ENCODE measurements around the gene ITGA2B.
"Not testable (repeated sequence)": the region's sequence is repeated elsewhere in the genome, so short reads cannot be mapped to it uniquely, and the experiment has no call there.

Gene ITGA2B

DNA sequence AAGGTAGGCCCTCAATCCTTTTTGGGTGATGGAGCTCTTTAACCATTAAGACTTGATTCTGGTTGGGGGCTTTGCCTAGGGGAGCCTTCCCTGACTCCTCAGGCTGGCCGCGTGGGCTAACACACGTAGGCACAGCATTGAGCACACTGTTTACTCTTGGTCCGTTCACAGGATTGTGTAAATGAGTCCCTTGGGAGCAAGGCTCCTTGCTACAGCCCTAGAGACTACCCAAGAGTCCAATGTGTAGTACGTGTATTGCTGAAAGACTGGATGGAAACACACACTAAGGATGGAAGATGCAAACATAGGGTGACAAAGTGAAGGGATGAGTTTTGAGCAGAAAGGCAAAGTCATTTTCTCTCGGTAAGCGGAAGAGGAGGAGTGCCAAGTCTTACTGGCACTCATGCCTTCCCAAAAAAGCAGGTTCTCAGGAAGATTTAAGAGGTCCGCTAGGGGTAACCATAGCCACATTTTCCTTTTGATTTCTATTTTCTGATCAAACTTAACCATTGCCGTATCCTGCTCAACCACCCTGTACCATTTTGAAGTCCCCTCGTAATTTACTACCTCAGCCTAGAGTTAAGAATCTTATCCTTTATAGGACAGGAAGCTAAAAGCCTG lies 911 bp upstream of the ITGA2B start:
- DNase-seq = no peak

DNA sequence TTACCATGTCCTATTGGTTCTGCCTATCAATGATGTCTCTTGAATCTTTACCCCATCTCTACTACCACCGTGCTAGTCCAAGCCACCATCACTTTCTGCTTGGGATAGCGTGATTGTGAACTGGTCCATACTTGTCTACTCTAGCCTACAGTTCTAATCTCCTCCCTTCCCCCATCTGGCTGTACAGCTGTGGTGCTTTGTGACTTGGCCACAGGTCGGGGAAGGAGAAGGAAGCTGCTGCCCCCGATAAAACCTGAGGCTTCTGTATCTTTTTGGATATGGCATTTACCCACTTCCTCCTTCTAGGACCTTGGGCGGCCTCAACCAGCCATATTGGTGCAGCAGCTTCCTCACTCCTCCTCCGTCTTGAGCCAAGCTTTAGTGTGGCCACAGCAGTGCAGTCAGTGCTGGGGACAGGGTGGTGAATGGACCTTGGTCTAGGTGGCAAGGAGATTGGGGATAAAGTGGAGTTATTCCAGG lies 314 bp upstream of the ITGA2B start:
- no peak for DNase-seq

DNA sequence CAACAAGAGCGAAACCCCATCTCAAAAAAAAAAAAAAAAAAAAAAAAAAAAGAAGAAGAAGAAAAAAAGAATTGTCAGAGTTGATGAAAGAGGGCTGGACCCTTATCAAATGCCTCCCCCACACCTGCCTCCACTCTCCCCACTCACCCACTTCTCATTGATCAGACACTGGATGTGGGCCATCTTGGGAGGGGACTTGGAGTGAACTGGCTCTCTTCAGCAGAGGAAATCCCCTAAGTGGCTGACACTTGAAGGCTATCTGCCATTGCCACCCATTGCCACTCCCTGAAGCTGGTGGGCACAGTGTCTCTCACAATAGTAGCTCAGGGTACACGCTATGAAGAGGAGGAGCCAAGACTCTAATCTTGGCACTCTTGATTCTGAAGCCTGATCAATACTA lies 1.6 kb downstream of the ITGA2B start:
- DNase-seq = no peak

DNA sequence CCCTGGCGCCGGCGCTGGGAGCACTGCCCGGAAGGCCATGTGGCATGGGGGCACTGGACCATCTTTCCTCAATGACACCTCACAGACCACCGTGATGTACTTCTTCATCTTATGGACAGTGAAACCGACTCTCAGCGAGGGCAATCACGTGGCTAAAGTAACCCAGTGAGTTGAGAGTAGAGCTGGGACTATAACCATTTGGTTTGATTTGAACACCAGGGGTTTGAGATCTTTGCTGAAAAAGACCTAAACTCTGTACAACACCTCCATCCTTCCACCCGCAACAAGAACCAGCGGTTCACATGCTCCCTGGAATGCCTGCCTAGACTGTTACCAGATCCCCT lies 3.3 kb downstream of the ITGA2B start:
- DNase-seq = no peak

DNA sequence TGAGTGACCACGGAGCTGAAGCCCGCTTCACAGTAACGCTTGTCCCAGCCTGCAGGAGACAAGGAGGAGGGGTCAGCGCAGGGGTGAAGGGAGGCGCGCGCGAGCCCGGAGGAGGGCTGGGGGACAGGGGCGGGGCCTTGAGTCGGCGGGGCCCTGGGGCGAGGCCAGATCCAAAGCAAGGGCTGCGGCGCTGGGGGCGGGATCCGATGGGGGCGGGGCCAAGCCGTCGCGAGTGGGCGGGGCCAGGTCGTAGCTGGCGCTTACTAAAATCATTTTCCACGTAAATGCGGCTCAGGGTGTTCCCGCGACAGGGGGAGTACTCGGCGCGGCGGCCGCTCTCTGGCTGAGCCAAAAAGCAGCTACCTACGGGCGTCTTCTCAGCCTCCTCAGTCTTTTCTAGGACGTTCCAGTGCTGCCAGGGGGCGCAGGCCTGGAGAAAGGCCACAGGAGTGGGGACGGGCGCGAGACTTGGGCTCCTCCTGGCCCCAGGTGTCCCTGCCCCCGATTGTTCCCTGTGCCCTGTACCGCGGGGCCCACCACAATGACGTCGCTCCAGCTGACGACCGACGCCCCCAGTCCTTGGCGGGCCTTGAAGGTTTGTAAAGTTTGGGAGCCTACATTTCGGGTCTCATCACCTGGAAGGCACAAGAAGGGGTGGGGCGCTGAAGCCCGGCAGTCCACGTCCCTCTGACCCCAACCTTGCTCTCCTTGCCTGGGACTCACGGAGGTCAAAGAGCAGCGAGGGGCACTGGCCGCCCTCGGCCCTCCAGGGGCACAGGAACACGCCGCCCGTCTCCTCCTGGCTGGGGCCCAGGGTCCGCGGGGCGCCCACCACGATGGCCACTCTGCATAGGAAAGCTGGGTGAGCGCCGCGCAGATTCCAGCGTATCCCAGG lies 3.9 kb downstream of the ITGA2B start:
- peak; percentile 86 for DNase-seq

DNA sequence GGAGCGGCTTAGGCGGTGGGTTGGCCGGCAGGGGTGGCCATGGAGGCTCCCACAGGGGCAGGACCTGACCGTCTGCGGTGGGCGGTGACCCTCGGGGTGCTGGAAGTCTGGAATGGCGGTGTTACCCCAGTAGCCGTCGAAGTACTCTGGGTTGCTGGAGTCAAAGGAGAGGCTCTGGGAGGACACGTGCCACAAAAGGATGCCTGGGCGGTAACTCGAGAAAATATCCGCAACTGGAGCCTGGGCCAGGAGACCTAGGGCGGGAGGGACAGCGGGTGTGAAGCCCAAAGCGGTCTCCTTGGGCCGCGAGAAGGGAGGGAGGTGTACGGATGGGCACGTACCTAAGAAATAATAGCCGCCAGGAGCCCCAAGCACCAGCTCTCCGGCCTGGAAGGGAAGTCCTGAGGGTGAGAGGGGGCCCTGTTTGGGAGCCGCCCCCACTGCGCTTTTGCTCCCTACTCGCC lies 4.6 kb downstream of the ITGA2B start:
- no peak for DNase-seq

DNA sequence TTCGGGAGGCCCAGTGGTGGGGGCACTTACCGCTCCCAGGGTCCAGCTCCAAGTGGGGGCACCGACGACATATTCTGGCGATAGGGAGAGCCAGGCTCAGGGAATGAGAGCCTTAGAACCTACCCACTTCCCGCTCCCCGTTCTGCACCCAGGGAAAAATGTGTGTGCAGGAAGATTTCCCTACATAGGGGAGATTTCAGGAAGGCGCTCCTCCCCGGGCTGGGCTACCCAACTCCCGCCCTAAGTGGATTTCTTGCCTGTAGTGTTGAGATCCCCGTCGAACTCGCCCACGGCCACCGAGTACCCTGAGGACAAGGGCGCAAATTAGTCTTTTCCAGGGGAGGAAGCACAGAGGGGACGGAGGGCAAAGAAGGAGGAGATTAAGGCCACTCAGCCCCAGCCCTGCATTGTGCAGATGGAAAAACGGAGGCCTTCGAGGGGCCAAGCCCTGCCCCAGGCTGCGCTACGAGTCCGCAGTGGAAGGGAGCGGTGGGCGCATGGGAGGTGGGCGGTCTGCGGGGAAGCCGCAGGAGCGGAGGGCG lies 5.1 kb downstream of the ITGA2B start:
- DNase-seq = no peak

DNA sequence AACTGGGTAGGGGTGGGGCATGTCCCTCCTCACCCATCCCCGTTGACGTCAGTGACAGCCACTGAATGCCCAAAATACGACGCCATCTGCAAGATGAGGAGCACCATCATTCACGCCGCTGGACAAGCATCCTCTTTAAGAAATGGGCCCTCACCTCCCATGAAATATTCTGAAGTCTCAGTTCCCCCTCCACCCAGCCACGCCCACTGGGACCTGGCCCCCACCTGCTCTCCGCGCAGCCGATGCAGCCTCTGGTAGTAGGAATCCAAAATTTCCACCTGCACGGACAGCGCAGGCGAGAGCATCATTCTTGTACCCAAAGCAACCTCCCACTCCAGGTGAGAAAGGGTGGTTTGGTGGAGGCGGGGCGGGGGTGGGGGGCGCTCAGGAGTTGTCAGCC lies 5.6 kb downstream of the ITGA2B start:
- no peak for DNase-seq

DNA sequence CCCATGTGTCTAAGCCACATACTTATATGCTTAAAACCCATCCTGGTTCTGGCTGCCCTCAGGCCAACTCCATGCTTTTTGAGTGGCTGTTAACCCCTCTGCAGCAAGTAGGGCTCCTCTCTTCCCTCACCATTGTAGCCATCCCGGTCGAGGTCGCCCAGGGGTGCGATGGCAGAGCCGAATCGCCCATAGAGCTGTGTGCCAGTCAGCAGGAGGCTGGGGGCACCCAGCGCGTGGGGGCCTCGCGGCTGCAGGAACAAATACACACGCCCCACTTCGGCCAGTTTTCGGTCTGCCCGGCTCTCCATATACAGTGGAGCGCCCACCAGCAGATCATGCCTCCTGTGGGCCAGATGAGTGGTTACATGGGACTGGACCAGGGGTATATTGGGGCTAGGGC lies 6.1 kb downstream of the ITGA2B start:
- no peak for DNase-seq

DNA sequence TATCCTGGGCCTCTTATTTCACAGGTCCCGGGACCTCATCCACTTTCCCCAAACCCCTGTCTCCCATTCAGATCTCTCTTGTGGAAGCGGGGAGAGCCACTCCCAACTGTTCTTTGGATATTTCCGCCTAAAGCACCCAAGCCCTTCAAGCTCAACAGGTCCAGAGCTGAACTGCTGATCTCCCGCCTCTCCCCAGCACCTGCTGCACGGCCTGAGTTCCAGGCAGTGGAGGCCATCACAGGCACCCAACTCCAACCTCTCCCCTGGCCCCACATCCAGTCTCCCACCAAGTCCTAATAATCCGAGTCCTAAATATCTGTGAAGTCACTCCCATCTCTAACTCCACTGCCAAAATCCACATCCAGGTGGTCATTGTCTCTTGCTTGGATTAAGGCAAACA lies 6.5 kb downstream of the ITGA2B start:
- DNase-seq = no peak

DNA sequence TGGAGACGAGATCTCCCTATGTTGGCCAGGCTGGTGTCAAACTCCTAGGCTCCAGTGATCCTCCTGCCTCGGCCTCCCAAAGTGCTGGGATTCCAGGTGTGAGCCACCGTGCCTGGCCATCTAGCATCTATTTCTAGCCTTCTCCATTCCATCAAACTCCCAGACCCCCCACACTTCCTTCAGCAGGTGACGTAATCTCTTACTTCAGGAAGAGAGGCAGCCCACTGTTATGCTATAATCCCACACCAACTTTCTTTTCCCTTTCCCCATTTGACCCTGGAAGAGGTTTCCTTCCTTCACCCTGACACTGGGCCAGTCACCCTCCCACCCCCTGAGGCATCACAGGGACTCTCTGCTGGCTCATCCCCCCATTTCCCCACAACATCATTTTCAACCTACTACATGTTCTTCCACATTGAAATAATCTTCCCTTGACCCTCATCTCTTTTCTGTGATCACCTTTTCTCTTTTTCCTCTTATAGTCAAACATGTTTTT lies 7.6 kb downstream of the ITGA2B start:
- no peak for DNase-seq

DNA sequence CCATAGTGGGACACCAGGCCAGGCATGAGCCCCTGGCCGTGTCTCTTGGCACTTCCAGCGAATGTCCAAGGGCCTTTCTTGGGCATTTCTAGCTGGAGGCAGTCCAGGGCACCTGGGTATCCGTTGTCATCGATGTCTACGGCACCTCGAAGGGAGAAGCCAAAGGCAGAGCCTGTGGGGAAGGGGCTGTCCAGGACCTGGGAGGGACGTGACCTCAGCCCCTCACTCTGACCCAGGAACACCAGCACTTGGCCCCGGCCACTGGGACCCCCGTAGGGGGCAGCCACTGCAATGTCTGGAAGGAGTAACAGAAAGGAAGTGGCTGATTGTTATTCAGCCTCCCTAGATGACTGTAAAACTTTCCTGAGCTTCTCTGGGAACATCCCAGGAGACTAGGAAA lies 8.7 kb downstream of the ITGA2B start:
- no peak for DNase-seq

DNA sequence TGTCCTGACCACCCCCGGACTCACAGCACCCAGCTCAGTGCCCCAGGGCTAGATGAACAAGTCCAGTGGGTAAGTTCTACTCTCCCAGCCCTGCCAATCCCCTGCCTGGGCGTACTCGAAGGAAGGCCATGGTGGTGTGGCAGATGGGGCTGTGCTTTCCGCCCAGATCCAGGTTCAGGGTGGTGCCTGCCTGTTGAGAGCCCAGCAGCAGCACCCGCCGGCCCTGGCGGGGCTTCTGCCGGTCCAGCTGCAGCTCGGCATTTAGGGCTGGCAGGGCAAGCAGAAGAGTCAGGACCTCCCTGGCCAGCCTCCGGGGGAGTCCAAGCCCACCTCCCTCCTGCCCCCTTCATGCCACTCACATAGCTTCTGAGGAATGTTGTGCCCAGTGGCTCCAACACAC lies 9.6 kb downstream of the ITGA2B start:
- no peak for DNase-seq

DNA sequence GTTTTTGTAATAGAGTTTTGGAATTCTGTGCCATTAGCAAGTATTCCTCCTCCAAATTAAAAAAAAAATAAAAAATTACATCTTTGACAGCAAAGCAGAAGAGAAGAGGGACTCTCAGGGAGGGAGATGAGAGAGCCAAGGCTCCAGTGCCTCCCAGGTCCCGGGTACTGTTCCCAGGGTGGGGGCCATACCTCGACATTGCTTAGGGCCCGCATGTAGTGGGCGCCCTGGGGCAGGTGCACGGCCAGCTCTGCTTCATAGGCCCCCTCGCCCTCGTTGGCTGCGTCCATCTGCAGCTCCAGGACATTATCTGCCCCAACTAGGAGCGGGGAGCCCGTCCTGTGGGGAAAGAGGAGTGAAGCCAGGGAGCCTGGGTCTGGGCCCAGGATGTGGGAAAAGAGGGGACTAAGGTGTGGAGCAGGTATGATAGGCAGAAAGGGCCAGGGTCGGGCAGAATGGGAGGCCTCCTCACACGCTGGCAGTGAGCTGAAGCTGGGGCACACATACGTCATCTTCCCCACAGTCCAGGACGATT lies 11.2 kb downstream of the ITGA2B start:
- no peak for DNase-seq

DNA sequence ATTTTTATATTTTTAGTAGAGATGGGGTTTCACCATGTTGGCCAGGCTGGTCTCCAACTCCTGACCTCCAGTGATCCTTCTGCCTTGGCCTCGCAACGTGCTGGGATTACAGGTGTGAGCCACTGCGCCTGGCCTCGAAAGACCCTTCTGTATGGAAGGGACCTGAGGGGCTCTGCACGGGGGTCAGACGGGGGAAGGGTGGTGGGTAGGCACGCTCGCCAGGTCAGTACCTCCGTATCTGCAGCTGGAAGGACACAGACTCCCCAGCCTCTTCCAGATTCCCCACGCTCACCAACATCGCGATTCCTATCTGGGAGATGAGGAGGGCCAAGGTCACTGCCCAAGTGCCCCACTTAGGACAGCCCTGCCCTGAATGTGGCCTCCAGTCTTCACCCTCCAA lies 12.7 kb downstream of the ITGA2B start:
- DNase-seq = no peak

DNA sequence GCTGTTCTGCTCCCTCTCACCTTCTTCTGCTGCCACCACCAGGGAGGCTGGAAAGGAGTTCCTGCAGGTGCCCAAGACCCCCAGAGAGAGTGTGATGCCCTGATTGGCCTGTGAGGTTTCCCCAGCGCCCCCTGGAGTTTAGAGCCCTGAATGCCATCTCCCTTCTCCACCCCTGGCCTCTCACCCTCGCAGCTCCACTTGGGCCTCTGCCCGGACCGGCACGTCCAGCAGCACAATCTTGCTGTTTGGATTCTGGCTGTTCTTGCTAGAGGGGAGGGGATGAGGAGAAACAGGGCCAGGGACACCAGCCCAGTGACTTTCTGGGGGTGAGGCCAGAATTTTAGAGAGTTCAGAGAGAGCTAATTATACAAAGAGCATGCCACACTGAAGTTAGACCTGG lies 13.3 kb downstream of the ITGA2B start:
- no peak for DNase-seq

DNA sequence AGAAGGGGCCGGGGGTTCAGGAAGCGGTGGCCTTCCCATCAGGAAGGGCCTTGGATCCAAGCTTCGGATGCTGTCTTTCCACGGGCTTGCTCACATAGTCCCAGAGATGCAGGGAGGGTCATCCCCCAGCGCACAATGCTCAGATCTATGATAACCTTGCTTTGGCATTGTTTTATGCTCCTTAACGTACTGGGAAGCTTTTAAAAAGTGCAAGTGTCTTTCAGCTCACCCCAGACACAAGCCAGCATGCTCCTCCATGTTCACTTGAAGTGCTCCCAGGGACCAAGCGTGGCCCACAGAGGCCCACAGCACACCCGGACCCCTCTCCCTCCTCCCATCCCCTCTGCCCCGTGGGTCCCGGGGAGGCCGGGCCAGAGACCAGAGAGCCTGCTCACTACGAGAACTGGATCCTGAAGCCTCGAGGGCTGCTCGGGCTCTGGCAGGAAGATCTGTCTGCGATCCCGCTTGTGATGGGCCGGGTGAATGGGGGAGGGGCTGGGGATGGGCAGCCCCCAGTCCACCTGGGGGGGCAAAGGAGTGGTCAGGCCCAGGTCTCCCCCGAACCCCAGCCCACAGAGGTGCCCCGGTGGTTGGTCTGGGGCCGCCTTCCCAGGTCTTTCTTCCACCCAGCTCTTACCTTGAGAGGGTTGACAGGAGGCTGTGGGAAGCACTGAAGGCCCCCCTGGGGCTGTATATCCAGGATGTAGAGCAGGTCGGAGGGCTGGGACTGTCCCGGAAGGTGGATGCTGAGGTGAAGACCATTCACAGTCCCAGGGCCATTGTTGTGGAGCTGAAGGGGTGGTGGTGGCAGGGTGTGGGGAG lies 14.0 kb downstream of the ITGA2B start:
- DNase-seq = no peak

DNA sequence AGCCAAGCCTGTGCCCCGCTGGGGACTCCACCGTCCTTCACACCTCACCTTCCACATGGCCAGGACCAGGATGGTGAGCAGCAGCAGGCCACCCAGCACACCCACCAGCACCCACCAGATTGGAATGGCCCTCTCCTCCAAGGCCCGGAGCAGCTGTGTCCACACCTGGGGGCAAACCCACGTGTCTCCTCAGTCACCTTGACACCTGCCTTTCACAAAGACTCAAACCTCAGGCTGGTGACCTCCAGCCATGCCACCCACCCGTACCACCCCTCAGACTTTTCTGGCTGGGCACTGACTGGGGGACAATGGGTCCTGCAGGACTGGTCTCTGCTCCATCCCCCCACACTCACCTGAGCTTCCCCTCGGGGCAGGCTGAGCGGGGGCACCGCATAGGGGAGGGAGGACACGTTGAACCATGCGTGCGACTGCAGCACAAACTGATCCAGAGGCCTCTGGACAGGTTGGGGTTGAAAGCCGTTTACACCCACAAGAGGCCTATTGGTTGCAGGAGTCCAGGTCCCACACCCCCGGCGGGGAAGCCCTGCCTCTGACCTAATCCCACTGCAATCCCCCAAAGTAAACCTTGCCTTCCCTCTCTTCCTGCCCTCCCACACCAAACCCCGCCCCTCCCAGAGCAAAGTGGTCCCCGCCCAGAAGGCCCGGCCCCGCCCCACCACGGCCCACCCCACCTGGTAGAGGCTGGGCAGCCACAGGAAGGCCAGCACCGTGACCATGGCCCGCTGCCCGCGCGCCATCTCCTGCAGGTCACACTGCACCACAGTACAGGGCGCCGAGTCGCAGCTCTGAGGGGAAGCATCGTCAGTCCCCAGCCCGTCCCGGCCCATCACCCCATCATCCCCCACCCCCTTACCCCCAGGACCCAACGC lies 14.9 kb downstream of the ITGA2B start:
- no peak for DNase-seq

DNA sequence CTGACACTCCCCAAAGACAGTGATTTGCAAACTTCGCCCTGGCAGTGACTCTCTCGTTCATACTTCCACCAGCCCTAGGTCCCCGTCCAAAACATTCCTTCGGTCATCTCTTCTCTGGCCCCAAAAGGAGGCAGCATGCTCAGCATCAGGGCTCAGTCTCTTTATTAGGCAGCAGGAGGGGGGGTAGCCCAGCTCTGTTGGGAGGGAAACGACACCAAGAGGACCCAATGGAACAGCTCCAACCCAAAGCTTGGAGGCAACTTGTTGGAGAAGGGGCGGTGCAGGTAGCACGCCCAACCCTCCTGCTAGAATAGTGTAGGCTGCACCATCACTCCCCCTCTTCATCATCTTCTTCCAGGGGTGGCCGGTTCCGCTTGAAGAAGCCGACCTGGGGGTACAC lies 17.4 kb downstream of the ITGA2B start:
- DNase-seq = no peak

DNA sequence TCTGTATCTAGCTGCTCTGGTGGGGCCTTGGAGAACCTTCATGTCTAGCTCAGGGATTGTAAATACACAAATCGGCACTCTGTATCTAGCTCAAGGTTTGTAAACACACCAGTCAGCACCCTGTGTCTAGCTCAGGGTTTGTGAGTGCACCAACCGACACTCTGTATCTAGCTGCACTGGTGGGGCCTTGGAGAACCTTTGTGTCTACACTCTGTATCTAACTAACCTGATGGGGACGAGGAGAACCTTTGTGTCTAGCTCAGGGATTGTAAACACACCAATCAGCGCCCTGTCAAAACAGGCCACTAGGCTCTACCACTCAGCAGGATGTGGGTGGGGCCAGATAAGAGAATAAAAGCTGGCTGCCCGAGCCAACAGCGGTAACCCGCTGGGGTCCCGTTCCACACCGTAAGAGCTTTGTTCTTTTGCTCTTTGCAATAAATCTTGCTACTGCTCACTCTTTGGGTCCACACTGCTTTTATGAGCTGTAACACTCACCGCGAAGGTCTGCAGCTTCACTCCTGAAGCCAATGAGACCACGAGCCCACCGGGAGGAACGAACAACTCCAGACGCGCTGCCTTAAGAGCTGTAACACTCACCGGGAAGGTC lies 19.9 kb downstream of the ITGA2B start:
- not testable (repeated sequence) for DNase-seq

Measured in activated CD4-positive, alpha-beta T cell treated with anti-CD3 and anti-CD28 coated beads, Interleukin-2, amount 50 U/mL, for 1 hour (primary cell).